ENCODE measurements around the gene CENPX.

GRCh38 chr17:82035956-82036633 lies 13.4 kb upstream of the CENPX start:
- TF ChIP-seq CTCF (IDR thresholded peaks at IDR 0.05; ENCODE audit: low read depth, low read length) (no peak), EZH2phosphoT487 (IDR thresholded peaks at IDR 0.05; ENCODE audit: low read depth) (no peak)

All from OCI-LY3 (cell line).